BLaER1 treated with 17β-estradiol and CSF1 and Interleukin-3, amounts not matched to agents 10 nM and 100 nM (cell line): ENCODE data around the gene FBLN2.
A peak's percentile ranks its signal among the peaks of the same experiment; 100 is the strongest.
"Not testable (repeated sequence)": the region's sequence is repeated elsewhere in the genome, so short reads cannot be mapped to it uniquely, and the experiment has no call there.

Experiments used
- H3K27ac ChIP-seq, 11 experiments: shearing (Covaris generic); formaldehyde crosslinking; 2 replicates each; pipeline ENCODE4 v1.8.1; 2022
- H3K27me3 ChIP-seq, 11 experiments: shearing (Covaris generic); formaldehyde crosslinking; 2 replicates each; pipeline ENCODE4 v1.8.1; 2022
- H3K36me3 ChIP-seq, 11 experiments: shearing (Covaris generic); formaldehyde crosslinking; 2 replicates each; pipeline ENCODE4 v1.8.1; 2022
- H3K4me1 ChIP-seq, 10 experiments: shearing (Covaris generic); formaldehyde crosslinking; 2 replicates each; pipeline ENCODE4 v1.8.1; 2022
- H3K4me2 ChIP-seq, 11 experiments: shearing (Covaris generic); formaldehyde crosslinking; 2 replicates each; pipeline ENCODE4 v1.8.1; 2022
- H3K4me3 ChIP-seq, 10 experiments: shearing (Covaris generic); formaldehyde crosslinking; 2 replicates each; pipeline ENCODE4 v1.8.1; 2022
- H3K9ac ChIP-seq, 11 experiments: shearing (Covaris generic); formaldehyde crosslinking; 2 replicates each; pipeline ENCODE4 v1.8.1; 2022
- H3K9me3 ChIP-seq, 11 experiments: shearing (Covaris generic); formaldehyde crosslinking; replicated peaks in 1 of 11; 2 replicates each; pipeline ENCODE4 v1.8.1; 2022
- H4K20me1 ChIP-seq, 11 experiments: shearing (Covaris generic); formaldehyde crosslinking; 2 replicates each; pipeline ENCODE4 v1.8.1; 2022
- Cebpa-rat ChIP-seq, 11 experiments: shearing (Covaris generic); IDR thresholded peaks; 2 replicates each; pipeline ENCODE4 v1.8.1; 2022

The FBLN2 gene

GRCh38 chr3:13548696-13549622 lies at the start of gene FBLN2:
Gene FBLN2, plus strand, starts transcription at chr3:13549125. Its CDS starts 21,231 bp downstream, at chr3:13570356.
- Histone ChIP-seq H3K4me1 (peaks cover 26 to 79% (median 63%) of the 10 kb centered on the region in 10 experiments; a peak in 19 of 20 replicates), H3K9me3 (no peaks in the 10 kb centered on the region), H3K27me3 (peaks cover 13 to 29% (median 22%) of the 10 kb centered on the region in 11 experiments), H3K4me3 (peak within 1 kb of the TSS in 8 of 10 experiments; percentile 28 to 54 (median 44); a peak in 14 of 20 replicates), H4K20me1 (peaks cover 0 to 30% (median 0%) of the 10 kb centered on the region in 11 experiments; a peak in 7 of 22 replicates), H3K27ac (peak within 1 kb of the TSS in 1 of 11 experiments; percentile 26; a peak in 1 of 22 replicates), H3K36me3 (no peaks in the 10 kb centered on the region), H3K4me2 (peak within 1 kb of the TSS; percentile 67 to 85 (median 78)), H3K9ac (peak within 1 kb of the TSS in 4 of 11 experiments; percentile 15 to 38 (median 23); a peak in 3 of 22 replicates)
- no peak for TF ChIP-seq Cebpa-rat (IDR thresholded peaks at IDR 0.05)

DNA sequence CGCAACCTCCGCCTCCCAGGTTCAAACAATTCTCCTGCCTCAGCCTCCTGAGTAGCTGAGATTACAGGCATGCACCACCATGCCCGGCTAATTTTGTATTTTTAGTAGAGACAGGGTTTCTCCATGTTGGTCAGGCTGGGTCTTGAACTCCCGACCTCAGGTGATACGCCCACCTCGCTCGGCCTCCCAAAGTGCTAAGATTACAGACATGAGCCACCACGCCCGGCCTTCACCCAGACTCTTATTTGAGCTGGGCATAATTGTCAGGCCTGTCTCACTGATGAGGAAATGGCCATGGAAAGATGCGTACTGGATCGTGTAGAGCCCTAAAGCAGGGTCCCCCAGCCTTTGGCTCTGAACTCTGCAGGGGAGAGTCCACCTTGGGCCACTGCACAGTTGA lies 49.7 kb upstream of the FBLN2 start:
- H3K27ac ChIP-seq, H3K4me3 ChIP-seq, H3K4me2 ChIP-seq, H3K27me3 ChIP-seq, H3K9ac ChIP-seq, H3K9me3 ChIP-seq, H3K36me3 ChIP-seq: not testable (repeated sequence)
- Histone ChIP-seq H4K20me1 (peaks cover 0 to 10% (median 0%) of the 10 kb centered on the region in 11 experiments; a peak in 4 of 22 replicates), H3K4me1 (peaks cover 0 to 17% (median 0%) of the 10 kb centered on the region in 10 experiments; a peak in 5 of 20 replicates)

DNA sequence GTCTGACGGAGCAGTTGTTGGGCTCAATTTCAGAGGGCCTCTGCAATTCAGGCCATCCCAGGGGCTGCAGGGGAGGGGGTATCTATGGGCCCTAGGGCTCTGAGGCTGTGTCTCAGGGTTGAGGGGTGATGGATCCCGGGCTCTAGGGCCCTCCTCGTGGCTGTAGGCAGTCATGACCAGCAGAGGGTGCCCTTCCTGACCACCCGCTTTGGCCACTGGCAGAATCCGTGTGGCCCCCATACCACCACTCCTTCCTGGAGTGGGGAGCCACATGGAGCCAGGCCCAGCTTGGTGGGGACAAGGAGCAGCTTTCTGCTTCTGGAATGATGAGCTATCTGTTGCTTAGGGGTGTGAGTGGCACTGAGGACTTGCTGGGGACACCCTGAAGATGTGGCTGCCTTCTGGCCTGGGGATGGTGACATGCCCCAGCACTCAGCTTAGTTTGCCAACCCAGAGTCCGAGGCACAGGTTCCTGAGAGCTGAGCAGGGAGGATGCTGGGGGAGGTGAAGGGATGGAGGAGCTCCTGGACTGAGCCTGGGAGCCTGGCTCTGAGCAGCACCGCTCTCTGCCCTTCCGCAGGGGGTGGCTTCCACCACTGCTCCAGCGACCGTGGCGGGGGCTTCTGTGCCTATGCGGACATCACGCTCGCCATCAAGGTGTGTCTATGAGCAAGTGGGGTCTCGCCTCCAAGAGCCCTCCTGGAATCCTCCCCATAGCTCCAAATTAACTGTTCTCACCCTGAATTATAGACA lies 48.6 kb upstream of the FBLN2 start:
- no peak overlapping the region for H3K27ac ChIP-seq
- peaks cover 0 to 17% (median 0%) of the 10 kb centered on the region in 10 experiments; a peak in 5 of 20 replicates for H3K4me1 ChIP-seq
- H3K27me3 ChIP-seq, result no peaks in the 10 kb centered on the region
- no peak overlapping the region for H3K4me2 ChIP-seq
- H3K9ac ChIP-seq, result no peak overlapping the region
- no peaks in the 10 kb centered on the region for H3K36me3 ChIP-seq
- no peak for TF ChIP-seq Cebpa-rat (IDR thresholded peaks at IDR 0.05)
- H3K4me3 ChIP-seq, result no peak overlapping the region
- no peaks in the 10 kb centered on the region for H3K9me3 ChIP-seq
- H4K20me1 ChIP-seq, result peaks cover 0 to 3% (median 0%) of the 10 kb centered on the region in 11 experiments; a peak in 2 of 22 replicates

DNA sequence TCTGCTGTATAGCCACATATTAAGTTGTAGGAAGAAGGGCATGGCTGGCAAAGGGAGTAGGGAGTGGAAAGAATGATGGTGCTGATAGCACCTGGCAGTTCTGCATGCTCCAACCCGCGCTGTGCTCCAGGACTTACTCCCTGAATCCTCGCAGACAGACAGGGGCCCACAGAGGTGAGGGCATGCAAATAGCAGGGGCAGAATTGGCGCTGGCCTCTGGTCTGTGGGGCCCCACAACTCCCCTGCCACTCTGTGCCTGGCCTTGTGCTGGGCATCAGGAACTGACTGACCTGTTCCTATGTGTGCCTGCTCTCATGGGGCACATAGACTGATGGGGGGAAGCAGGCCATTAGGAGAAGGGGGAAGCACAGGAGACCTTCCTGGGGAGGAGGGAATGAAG lies 47.9 kb upstream of the FBLN2 start:
- H3K27me3 ChIP-seq, result no peaks in the 10 kb centered on the region
- no peak overlapping the region for H3K4me2 ChIP-seq
- no peak overlapping the region for H3K9ac ChIP-seq
- no peak for TF ChIP-seq Cebpa-rat (IDR thresholded peaks at IDR 0.05)
- H3K9me3 ChIP-seq, result no peaks in the 10 kb centered on the region
- H3K36me3 ChIP-seq, result no peaks in the 10 kb centered on the region
- no peak overlapping the region for H3K4me3 ChIP-seq
- peaks cover 0 to 3% (median 0%) of the 10 kb centered on the region in 11 experiments; a peak in 2 of 22 replicates for H4K20me1 ChIP-seq
- H3K4me1 ChIP-seq, result peaks cover 0 to 17% (median 2%) of the 10 kb centered on the region in 10 experiments; a peak in 5 of 20 replicates
- H3K27ac ChIP-seq, result no peak overlapping the region

- no peaks in the 10 kb centered on the region for H3K27me3 ChIP-seq
- H3K9me3 ChIP-seq, result no peaks in the 10 kb centered on the region
- H3K36me3 ChIP-seq, result no peaks in the 10 kb centered on the region
- H3K27ac ChIP-seq, result no peak overlapping the region
- no peak overlapping the region for H3K4me3 ChIP-seq
- no peak for TF ChIP-seq Cebpa-rat (IDR thresholded peaks at IDR 0.05)
- no peak overlapping the region for H3K4me2 ChIP-seq
- H4K20me1 ChIP-seq, result peaks cover 0 to 3% (median 0%) of the 10 kb centered on the region in 11 experiments; a peak in 1 of 22 replicates
- H3K4me1 ChIP-seq, result peaks cover 0 to 15% (median 2%) of the 10 kb centered on the region in 10 experiments; a peak in 5 of 20 replicates
- H3K9ac ChIP-seq, result no peak overlapping the region
Measured at GRCh38 chr3:13501521-13501920, 47.4 kb upstream of the FBLN2 start.

DNA sequence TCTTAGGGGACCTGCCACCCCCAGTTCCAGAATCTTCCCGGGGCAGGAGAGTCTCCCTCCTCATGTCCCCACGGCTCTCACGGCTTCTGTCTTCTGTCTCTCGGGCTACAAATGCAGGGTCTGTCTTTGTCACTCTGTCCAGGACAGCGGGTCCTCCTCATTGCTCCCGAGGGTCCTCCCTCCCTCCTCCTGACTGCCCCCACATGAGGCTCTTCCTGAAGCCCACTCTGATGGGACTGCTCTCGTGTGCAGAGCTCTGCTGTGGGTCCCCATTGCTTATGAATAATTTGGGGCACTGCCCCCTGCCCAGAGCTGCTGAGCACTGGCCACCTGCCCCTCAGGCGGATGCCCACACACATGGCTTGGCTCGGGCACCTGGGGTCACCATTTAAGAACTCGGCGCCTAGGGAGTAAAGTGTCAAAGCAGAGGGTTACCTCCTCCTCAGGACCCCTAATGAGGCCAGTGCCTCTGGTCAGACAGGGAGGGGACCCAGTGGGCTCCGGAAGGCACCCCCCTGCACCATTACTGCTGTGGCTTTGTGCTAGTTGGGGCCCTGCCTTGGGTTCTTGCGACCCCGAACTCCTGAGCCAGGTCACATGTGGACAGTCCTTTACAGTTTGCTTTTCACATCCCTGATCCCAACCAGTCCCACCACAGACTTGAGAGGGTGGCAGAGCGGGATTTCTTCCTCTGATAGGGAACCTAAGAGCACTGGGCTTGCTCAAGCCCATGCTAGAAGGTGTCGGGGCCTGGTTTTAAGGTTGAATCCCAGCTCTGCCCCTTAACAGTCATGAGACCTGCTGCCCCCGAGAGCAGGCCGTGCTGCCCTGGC lies 46.8 kb upstream of the FBLN2 start:
- Histone ChIP-seq H3K9ac (no peak overlapping the region), H3K4me3 (no peak overlapping the region), H3K27ac (no peak overlapping the region), H3K4me2 (no peak overlapping the region), H3K9me3 (no peaks in the 10 kb centered on the region), H3K36me3 (no peaks in the 10 kb centered on the region), H3K27me3 (no peaks in the 10 kb centered on the region), H4K20me1 (peaks cover 0 to 3% (median 0%) of the 10 kb centered on the region in 11 experiments; a peak in 2 of 22 replicates), H3K4me1 (peaks cover 0 to 9% (median 0%) of the 10 kb centered on the region in 10 experiments; a peak in 4 of 20 replicates)
- TF ChIP-seq Cebpa-rat (IDR thresholded peaks at IDR 0.05), result no peak

- no peak overlapping the region for H3K4me2 ChIP-seq
- H3K36me3 ChIP-seq, result no peaks in the 10 kb centered on the region
- no peak overlapping the region for H3K4me3 ChIP-seq
- no peak overlapping the region for H3K27ac ChIP-seq
- peaks cover 0 to 5% (median 0%) of the 10 kb centered on the region in 10 experiments; a peak in 4 of 20 replicates for H3K4me1 ChIP-seq
- H3K9me3 ChIP-seq, result no peaks in the 10 kb centered on the region
- peaks cover 0 to 3% (median 0%) of the 10 kb centered on the region in 11 experiments; a peak in 2 of 22 replicates for H4K20me1 ChIP-seq
- H3K27me3 ChIP-seq, result no peaks in the 10 kb centered on the region
- H3K9ac ChIP-seq, result no peak overlapping the region
- no peak for TF ChIP-seq Cebpa-rat (IDR thresholded peaks at IDR 0.05)
Measured at GRCh38 chr3:13502791-13503060, 46.2 kb upstream of the FBLN2 start.

- H3K36me3 ChIP-seq, result no peaks in the 10 kb centered on the region
- no peak overlapping the region for H3K4me3 ChIP-seq
- H3K9ac ChIP-seq, result peak overlapping the region in 1 of 11 experiments; percentile 14; a peak in 2 of 22 replicates
- peaks cover 0 to 3% (median 0%) of the 10 kb centered on the region in 11 experiments; a peak in 3 of 22 replicates for H4K20me1 ChIP-seq
- H3K4me2 ChIP-seq, result no peak overlapping the region
- no peak overlapping the region for H3K27ac ChIP-seq
- H3K4me1 ChIP-seq, result peaks cover 0 to 5% (median 0%) of the 10 kb centered on the region in 10 experiments; a peak in 2 of 20 replicates
- TF ChIP-seq Cebpa-rat (IDR thresholded peaks at IDR 0.05), result no peak
- no peaks in the 10 kb centered on the region for H3K27me3 ChIP-seq
- no peaks in the 10 kb centered on the region for H3K9me3 ChIP-seq
Measured at GRCh38 chr3:13504161-13504831, 44.6 kb upstream of the FBLN2 start.
